ENCODE data around the gene MCM9.

Gene MCM9

GRCh38 chr6:118968416-118968815 lies 33.5 kb upstream of the MCM9 start:
- H3K9me3 ChIP-seq (ENCODE audit: control insufficient read depth, insufficient read depth, low read depth, low read length): no peaks in the 10 kb centered on the region
- POLR2A ChIA-PET: interaction anchor here (0.7 to 1.1 kb wide), 2 partner anchors 142 to 577 kb away, joined by 3 read pairs; no protein-coding TSS in a partner anchor
- TF ChIP-seq AEBP2 (tag by site-specific recombination; IDR thresholded peaks at IDR 0.05; ENCODE audit: borderline replicate concordance): no peak
- peak; percentile 63 for TF ChIP-seq ZNF654 (tag by site-specific recombination; IDR thresholded peaks at IDR 0.05; ENCODE audit: low read depth)
- TF ChIP-seq ZNF621 (tag by site-specific recombination; IDR thresholded peaks at IDR 0.05): no peak
- no peak for TF ChIP-seq ZBTB48 (tag by site-specific recombination; IDR thresholded peaks at IDR 0.05)
- TF ChIP-seq YY1 (tag by site-specific recombination; IDR thresholded peaks at IDR 0.05): no peak
- no peak for TF ChIP-seq ZBTB10 (tag by site-specific recombination; IDR thresholded peaks at IDR 0.05)
- TF ChIP-seq ZNF114 (tag by site-specific recombination; IDR thresholded peaks at IDR 0.05): no peak
- TF ChIP-seq PRDM6 (tag by site-specific recombination; IDR thresholded peaks at IDR 0.05): peak; percentile 70
- TF ChIP-seq FEZF1 (tag by site-specific recombination; IDR thresholded peaks at IDR 0.05): peak; percentile 58
- no peak for TF ChIP-seq RBAK (tag by site-specific recombination; IDR thresholded peaks at IDR 0.05)
- no peak for TF ChIP-seq ZXDB (tag by site-specific recombination; IDR thresholded peaks at IDR 0.05)
- TF ChIP-seq ZNF2 (tag by site-specific recombination; IDR thresholded peaks at IDR 0.05): no peak
- TF ChIP-seq ZNF19 (tag by site-specific recombination; IDR thresholded peaks at IDR 0.05; ENCODE audit: low read depth): no peak
- TF ChIP-seq ZNF138 (tag by site-specific recombination; IDR thresholded peaks at IDR 0.05; ENCODE audit: borderline replicate concordance): no peak
- no peak for TF ChIP-seq ZNF121 (tag by site-specific recombination; IDR thresholded peaks at IDR 0.05)
- TF ChIP-seq ZNF629 (tag by site-specific recombination; IDR thresholded peaks at IDR 0.05): no peak
- no peak for TF ChIP-seq PRDM1 (tag by site-specific recombination; IDR thresholded peaks at IDR 0.05)
- no peak for TF ChIP-seq ZNF530 (tag by site-specific recombination; IDR thresholded peaks at IDR 0.05; ENCODE audit: low read depth)
- no peak for TF ChIP-seq ZBTB7A (tag by site-specific recombination; IDR thresholded peaks at IDR 0.05; ENCODE audit: low read depth)
- TF ChIP-seq ZNF660 (tag by site-specific recombination; IDR thresholded peaks at IDR 0.05): 0 out of 2 replicates have a peak, but pooled peaks have one; percentile 36
- no peak overlapping the region for H3K27ac ChIP-seq (ENCODE audit: extremely low read depth, low read depth, low read length)
- H3K4me1 ChIP-seq (ENCODE audit: control insufficient read depth, insufficient read depth, low read length): no peaks in the 10 kb centered on the region
- peaks cover 0 to 30% of the 10 kb centered on the region in 2 experiments; a peak in 1 of 3 replicates for H3K36me3 ChIP-seq (ENCODE audit: control insufficient read depth in 2 of 2, insufficient read depth in 1 of 2, low read length in 2 of 2)
- CTCF ChIA-PET: interaction anchor here (0.5 to 6.5 kb wide), 8 partner anchors 25 to 1363 kb away, joined by 3 to 68 read pairs (median 3); partner anchors contain the start of gene FAM184A
- no peak overlapping the region for H3K4me3 ChIP-seq (ENCODE audit: low read depth, low read length)

- H3K4me3 ChIP-seq (ENCODE audit: low read depth, low read length): no peak overlapping the region
- H3K36me3 ChIP-seq (ENCODE audit: control insufficient read depth in 2 of 2, insufficient read depth in 1 of 2, low read length in 2 of 2): peaks cover 0 to 23% of the 10 kb centered on the region in 2 experiments; a peak in 1 of 3 replicates
- TF ChIP-seq ZNF626 (tag by site-specific recombination; IDR thresholded peaks at IDR 0.05) (no peak), ZNF670 (tag by site-specific recombination; IDR thresholded peaks at IDR 0.05; ENCODE audit: low read depth) (no peak), ZNF571 (tag by site-specific recombination; IDR thresholded peaks at IDR 0.05) (no peak), ATF2 (tag by site-specific recombination; IDR thresholded peaks at IDR 0.05; ENCODE audit: low read depth) (peak; percentile 90)
- no peaks in the 10 kb centered on the region for H3K9me3 ChIP-seq (ENCODE audit: control insufficient read depth, insufficient read depth, low read depth, low read length)
- H3K27ac ChIP-seq (ENCODE audit: extremely low read depth, low read depth, low read length): no peak overlapping the region
- CTCF ChIA-PET: interaction anchor here (0.6 to 6.5 kb wide), 6 partner anchors 8 to 162 kb away, joined by 3 to 68 read pairs (median 6); partner anchors contain the start of gene FAM184A
- no peaks in the 10 kb centered on the region for H3K4me1 ChIP-seq (ENCODE audit: control insufficient read depth, insufficient read depth, low read length)
- POLR2A ChIA-PET: interaction anchor here (0.6 kb wide), 1 partner anchor 173 kb away, joined by 4 read pairs; no protein-coding TSS in a partner anchor
These were observed 32.3 kb upstream of the MCM9 start for GRCh38 chr6:118967239-118967638.
